ENCODE measurements around the gene GALNT8. TPM values are rescaled to one million over a fixed set of nuclear protein-coding genes. Genes with fewer than 3 reads are reported as not detected.

GALNT8 gene
- total RNA-seq, 1 experiment from 2014 or later, result not detected

DNA sequence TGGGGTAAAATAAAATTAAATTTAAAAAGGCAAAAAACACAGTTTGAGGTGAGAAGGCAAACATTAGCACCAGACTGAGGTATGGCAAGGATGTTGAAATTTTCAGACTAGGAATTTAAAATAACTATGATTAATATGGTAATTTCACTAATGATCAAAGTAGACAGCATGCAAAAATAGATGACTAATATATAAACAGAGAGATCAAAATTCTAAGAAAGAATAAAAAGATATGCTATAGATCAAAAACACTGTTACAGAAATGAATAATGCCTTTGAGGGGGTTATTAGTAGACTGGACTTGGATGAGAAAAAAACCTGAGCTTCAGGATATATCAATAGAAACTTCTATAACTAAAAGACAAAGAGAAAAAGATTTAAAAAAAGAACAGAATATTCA lies 14.4 kb upstream of the GALNT8 start:
- TF ChIP-seq EZH2phosphoT487 (IDR thresholded peaks at IDR 0.05; ENCODE audit: borderline replicate concordance, low read length) (no peak), EZH2 (IDR thresholded peaks at IDR 0.05; ENCODE audit: low read length, unreplicated experiment) (no peak)
- TF ChIP-seq, protein P1, sequence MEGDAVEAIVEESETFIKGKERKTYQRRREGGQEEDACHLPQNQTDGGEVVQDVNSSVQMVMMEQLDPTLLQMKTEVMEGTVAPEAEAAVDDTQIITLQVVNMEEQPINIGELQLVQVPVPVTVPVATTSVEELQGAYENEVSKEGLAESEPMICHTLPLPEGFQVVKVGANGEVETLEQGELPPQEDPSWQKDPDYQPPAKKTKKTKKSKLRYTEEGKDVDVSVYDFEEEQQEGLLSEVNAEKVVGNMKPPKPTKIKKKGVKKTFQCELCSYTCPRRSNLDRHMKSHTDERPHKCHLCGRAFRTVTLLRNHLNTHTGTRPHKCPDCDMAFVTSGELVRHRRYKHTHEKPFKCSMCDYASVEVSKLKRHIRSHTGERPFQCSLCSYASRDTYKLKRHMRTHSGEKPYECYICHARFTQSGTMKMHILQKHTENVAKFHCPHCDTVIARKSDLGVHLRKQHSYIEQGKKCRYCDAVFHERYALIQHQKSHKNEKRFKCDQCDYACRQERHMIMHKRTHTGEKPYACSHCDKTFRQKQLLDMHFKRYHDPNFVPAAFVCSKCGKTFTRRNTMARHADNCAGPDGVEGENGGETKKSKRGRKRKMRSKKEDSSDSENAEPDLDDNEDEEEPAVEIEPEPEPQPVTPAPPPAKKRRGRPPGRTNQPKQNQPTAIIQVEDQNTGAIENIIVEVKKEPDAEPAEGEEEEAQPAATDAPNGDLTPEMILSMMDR (conservative IDR thresholded peaks at IDR 0.05; ENCODE audit: low read depth, low read length), result no peak
- H3K36me3 ChIP-seq (ENCODE audit: low read depth, low read length), result no peaks in the 10 kb centered on the region
- H3K4me3 ChIP-seq (ENCODE audit: low read length), result no peak overlapping the region
- ChIA-PET POLR2A (ENCODE audit: unreplicated experiment) (no interaction called here), CTCF (no interaction called here)
- H3K9me2 ChIP-seq (replicated peaks; ENCODE audit: low read length), result no peaks in the 10 kb centered on the region
- H3K9ac ChIP-seq (ENCODE audit: low read length), result no peak overlapping the region
- intact Hi-C loops (cut with micrococcal nuclease), result no loop called here
- no peak for ATAC-seq
- H3K27ac ChIP-seq (ENCODE audit: low read length), result no peak overlapping the region
- no peaks in the 10 kb centered on the region for H3F3A ChIP-seq (ENCODE audit: low read length, unreplicated experiment)
- H4K20me1 ChIP-seq (ENCODE audit: low read length), result no peaks in the 10 kb centered on the region
- H3K27me3 ChIP-seq (ENCODE audit: low read length), result peaks cover 13% of the 10 kb centered on the region; the same call in 1 of the 2 replicates
- no peaks in the 10 kb centered on the region for H3K9me3 ChIP-seq (ENCODE audit: low read length)
- no peak for DNase-seq
- BruUV-seq (replicated peaks), result no TSS peak
- H3K4me2 ChIP-seq (ENCODE audit: low read length), result no peak overlapping the region
- H3K79me2 ChIP-seq (ENCODE audit: low read length), result no peaks in the 10 kb centered on the region
- no peak overlapping the region for H2AFZ ChIP-seq (ENCODE audit: low read length)
- H3K4me1 ChIP-seq (ENCODE audit: insufficient read depth, low read length), result no peaks in the 10 kb centered on the region

DNA sequence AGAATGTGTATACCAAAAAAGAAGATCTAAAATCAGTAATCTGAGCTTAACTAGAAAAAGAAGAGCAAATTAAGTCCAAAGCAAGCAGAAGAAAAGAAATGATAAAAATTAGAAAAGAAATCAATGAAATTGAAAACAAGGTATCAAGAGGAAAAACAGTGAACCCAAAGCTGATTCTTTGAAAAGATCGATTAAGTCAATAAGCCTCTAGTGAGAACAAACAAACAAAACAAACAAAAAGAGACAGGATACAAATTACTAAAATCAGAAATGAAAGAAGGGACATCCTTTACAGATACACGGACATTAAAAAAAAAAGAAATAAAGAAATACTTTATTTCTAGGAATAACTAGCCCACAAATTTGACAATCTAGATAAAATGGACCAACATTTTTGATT lies 12.9 kb upstream of the GALNT8 start:
- no peak for ATAC-seq
- Histone ChIP-seq H3K9ac (ENCODE audit: low read length) (no peak overlapping the region), H2AFZ (ENCODE audit: low read length) (no peak overlapping the region), H3K4me3 (ENCODE audit: low read length) (no peak overlapping the region), H3K36me3 (ENCODE audit: low read depth, low read length) (no peaks in the 10 kb centered on the region), H3K4me2 (ENCODE audit: low read length) (no peak overlapping the region), H4K20me1 (ENCODE audit: low read length) (no peaks in the 10 kb centered on the region), H3K27me3 (ENCODE audit: low read length) (peaks cover 23% of the 10 kb centered on the region; the same call in 1 of the 2 replicates), H3K4me1 (ENCODE audit: insufficient read depth, low read length) (no peaks in the 10 kb centered on the region), H3K9me2 (replicated peaks; ENCODE audit: low read length) (no peaks in the 10 kb centered on the region), H3K27ac (ENCODE audit: low read length) (no peak overlapping the region), H3K79me2 (ENCODE audit: low read length) (no peaks in the 10 kb centered on the region), H3F3A (ENCODE audit: low read length, unreplicated experiment) (no peaks in the 10 kb centered on the region), H3K9me3 (ENCODE audit: low read length) (no peaks in the 10 kb centered on the region)
- intact Hi-C loops (cut with micrococcal nuclease), result no loop called here
- BruUV-seq (replicated peaks), result no TSS peak
- TF ChIP-seq EZH2 (IDR thresholded peaks at IDR 0.05; ENCODE audit: low read length, unreplicated experiment) (no peak), EZH2phosphoT487 (IDR thresholded peaks at IDR 0.05; ENCODE audit: borderline replicate concordance, low read length) (no peak)
- TF ChIP-seq, protein P1 (conservative IDR thresholded peaks at IDR 0.05; ENCODE audit: low read depth, low read length), result no peak
- DNase-seq, result no peak
- POLR2A ChIA-PET (ENCODE audit: unreplicated experiment), result no interaction called here
- CTCF ChIA-PET, result no interaction called here

DNA sequence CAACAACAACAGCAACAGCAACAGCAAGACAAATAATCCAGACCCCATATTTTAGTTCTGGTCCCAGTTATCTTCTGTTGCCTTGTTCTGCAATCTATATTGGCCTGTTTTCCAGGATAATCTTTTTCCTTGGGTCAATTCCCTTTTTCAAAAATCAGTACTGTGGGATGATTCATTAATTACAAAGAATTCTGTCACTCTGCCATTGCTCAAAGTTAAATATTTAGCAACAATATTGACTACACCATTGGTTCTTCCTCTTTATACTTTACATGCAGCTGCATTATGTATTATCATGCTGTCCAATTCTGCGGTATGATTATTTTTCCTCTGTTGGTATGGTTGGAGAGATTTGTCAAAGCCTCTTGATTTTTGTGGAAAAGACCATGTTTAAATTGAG lies 10.1 kb upstream of the GALNT8 start:
- no peak overlapping the region for H3K4me2 ChIP-seq (ENCODE audit: low read length)
- H3K9me3 ChIP-seq (ENCODE audit: low read length), result no peaks in the 10 kb centered on the region
- intact Hi-C loops (cut with micrococcal nuclease), result no loop called here
- no peak for TF ChIP-seq EZH2 (IDR thresholded peaks at IDR 0.05; ENCODE audit: low read length, unreplicated experiment)
- TF ChIP-seq, protein P1 (conservative IDR thresholded peaks at IDR 0.05; ENCODE audit: low read depth, low read length), result no peak
- TF ChIP-seq EZH2phosphoT487 (IDR thresholded peaks at IDR 0.05; ENCODE audit: borderline replicate concordance, low read length), result no peak
- no peaks in the 10 kb centered on the region for H3K9me2 ChIP-seq (replicated peaks; ENCODE audit: low read length)
- DNase-seq (no peak), ATAC-seq (no peak)
- no peaks in the 10 kb centered on the region for H3F3A ChIP-seq (ENCODE audit: low read length, unreplicated experiment)
- no TSS peak for BruUV-seq (replicated peaks)
- H3K4me3 ChIP-seq (ENCODE audit: low read length), result no peak overlapping the region
- no peak overlapping the region for H3K9ac ChIP-seq (ENCODE audit: low read length)
- CTCF ChIA-PET, result no interaction called here
- H3K79me2 ChIP-seq (ENCODE audit: low read length), result no peaks in the 10 kb centered on the region
- POLR2A ChIA-PET (ENCODE audit: unreplicated experiment), result no interaction called here
- H2AFZ ChIP-seq (ENCODE audit: low read length), result no peak overlapping the region
- H4K20me1 ChIP-seq (ENCODE audit: low read length), result no peaks in the 10 kb centered on the region
- no peaks in the 10 kb centered on the region for H3K4me1 ChIP-seq (ENCODE audit: insufficient read depth, low read length)
- H3K27me3 ChIP-seq (ENCODE audit: low read length), result peaks cover 23% of the 10 kb centered on the region; the same call in 1 of the 2 replicates
- no peaks in the 10 kb centered on the region for H3K36me3 ChIP-seq (ENCODE audit: low read depth, low read length)
- H3K27ac ChIP-seq (ENCODE audit: low read length), result no peak overlapping the region

All from PC-3 (cell line).